HepG2 (cell line): ENCODE data around the gene ANKRD65. TPM values are rescaled to one million over a fixed set of nuclear protein-coding genes. Genes with fewer than 3 reads are reported as not detected.

Source experiments
- ELF3 ChIP-seq: IDR thresholded peaks from 2 replicates; pipeline ENCODE4 v1.6.1; 2016; ENCODE audit warnings: missing genetic modification reagents, missing compliant biosample characterization
- HBP1 ChIP-seq: IDR thresholded peaks from 2 replicates; pipeline ENCODE4 v1.6.1; 2016; ENCODE audit warnings: low read depth, control low read depth
- HMG20A ChIP-seq: IDR thresholded peaks from 2 replicates; pipeline ENCODE4 v1.6.1; 2016; ENCODE audit warnings: borderline replicate concordance
- HNF4A ChIP-seq: sonication (generic); formaldehyde crosslinking; IDR thresholded peaks from 2 replicates; pipeline ENCODE4 v1.4.0; 2020; ENCODE audit warnings: missing genetic modification reagents
- HOXA9 ChIP-seq: sonication (generic); formaldehyde crosslinking; IDR thresholded peaks from 2 replicates; pipeline ENCODE4 v1.8.1; 2022; ENCODE audit warnings: missing genetic modification reagents, mild to moderate bottlenecking, moderate library complexity, borderline replicate concordance
- KDM5B ChIP-seq: sonication (generic); formaldehyde crosslinking; IDR thresholded peaks from 2 replicates; pipeline ENCODE4 v1.4.0; 2020; ENCODE audit warnings: missing genetic modification reagents, mild to moderate bottlenecking, borderline replicate concordance
- KLF9 ChIP-seq: IDR thresholded peaks from 2 replicates; pipeline ENCODE4 v1.6.1; 2016; ENCODE audit warnings: low read depth
- MTF2 ChIP-seq: sonication (generic); formaldehyde crosslinking; IDR thresholded peaks from 2 replicates; pipeline ENCODE4 v1.5.0; 2020; ENCODE audit warnings: missing genetic modification reagents, borderline replicate concordance
- PHF20 ChIP-seq: sonication (generic); formaldehyde crosslinking; IDR thresholded peaks from 2 replicates; pipeline ENCODE4 v1.5.0; 2020; ENCODE audit warnings: mild to moderate bottlenecking, missing genetic modification reagents
- RXRA ChIP-seq: sonication (generic); formaldehyde crosslinking; IDR thresholded peaks from 2 replicates; pipeline ENCODE4 v1.5.1; 2020; ENCODE audit warnings: missing genetic modification reagents
- TGIF2 ChIP-seq: IDR thresholded peaks from 2 replicates; pipeline ENCODE4 v1.6.1; 2016; ENCODE audit warnings: control low read depth, missing compliant biosample characterization
- ZBTB43 ChIP-seq: sonication (generic); formaldehyde crosslinking; conservative IDR thresholded peaks from 2 replicates; pipeline ENCODE4 v1.4.0; 2020; ENCODE audit warnings: missing genetic modification reagents
- ZNF276 ChIP-seq: sonication (generic); formaldehyde crosslinking; IDR thresholded peaks from 2 replicates; pipeline ENCODE4 v1.4.0; 2020; ENCODE audit warnings: mild to moderate bottlenecking, low read depth, missing genetic modification reagents
- ZSCAN21 ChIP-seq: sonication (generic); formaldehyde crosslinking; IDR thresholded peaks from 2 replicates; pipeline ENCODE4 v1.8.0; 2022; ENCODE audit warnings: mild to moderate bottlenecking, missing genetic modification reagents, moderate library complexity, borderline replicate concordance
- polyA plus RNA-seq, 8 experiments: library from polyadenylated mRNA; depleted of rRNA in 3 of 8; stranded (reverse) in 7 of 8; unstranded in 1 of 8; fragments of >200 nt; fragmentation: Illumina TruSeq in 4 of 8; extraction: Trizol in 4 of 8; gene quantifications; 2 replicates each; pipeline versions ENCODE4 v1.2.1 to v1.2.3, GENCODE V29; 2011 to 2016; ENCODE audit warnings: low read depth in 4 of 8, missing spikeins in 1 of 8, mixed read lengths in 1 of 8; ENCODE audit not compliant: insufficient read depth in 1 of 8
- total RNA-seq, 5 experiments: library from RNA; depleted of rRNA; stranded (reverse); fragments of >200 nt; fragmentation: Illumina TruSeq; extraction: Trizol; gene quantifications; 2 replicates each; pipeline ENCODE4 v1.2.3, GENCODE V29; 2016; ENCODE audit warnings: low read depth in 1 of 5
- TF ChIP-seq, protein P1 (sequence below): sonication (generic); formaldehyde crosslinking; IDR thresholded peaks from 2 replicates; pipeline ENCODE4 v1.4.0; 2020; ENCODE audit warnings: missing genetic modification reagents
- TF ChIP-seq, protein P2 (sequence below): sonication (generic); formaldehyde crosslinking; IDR thresholded peaks from 2 replicates; pipeline ENCODE4 v1.5.0; 2020; ENCODE audit warnings: mild to moderate bottlenecking, missing genetic modification reagents
- TF ChIP-seq, protein P3 (sequence below): sonication (generic); formaldehyde crosslinking; conservative IDR thresholded peaks from 2 replicates; pipeline ENCODE4 v1.8.1; 2023; ENCODE audit warnings: missing genetic modification reagents

ANKRD65 gene
- total and polyA plus RNA-seq, 2 of the 13 experiments (the other 11 are each of a cell fraction or from before 2014, with no cell fraction given), result 12.1 to 30.1 TPM

GRCh38 chr1:1425753-1426495 is 4.8 kb upstream of the ANKRD65 start (continued):
- TF ChIP-seq HBP1 (CRISPR knock-in tag), result peak; percentile 22; the same call in 1 of the 2 replicates
- TF ChIP-seq HMG20A (CRISPR knock-in tag), result no peak
- TF ChIP-seq MTF2 (CRISPR knock-in tag), result 0 out of 2 replicates have a peak, but pooled peaks have one; percentile 45
- no peak for TF ChIP-seq KLF9 (CRISPR knock-in tag)
- TF ChIP-seq, protein P1, sequence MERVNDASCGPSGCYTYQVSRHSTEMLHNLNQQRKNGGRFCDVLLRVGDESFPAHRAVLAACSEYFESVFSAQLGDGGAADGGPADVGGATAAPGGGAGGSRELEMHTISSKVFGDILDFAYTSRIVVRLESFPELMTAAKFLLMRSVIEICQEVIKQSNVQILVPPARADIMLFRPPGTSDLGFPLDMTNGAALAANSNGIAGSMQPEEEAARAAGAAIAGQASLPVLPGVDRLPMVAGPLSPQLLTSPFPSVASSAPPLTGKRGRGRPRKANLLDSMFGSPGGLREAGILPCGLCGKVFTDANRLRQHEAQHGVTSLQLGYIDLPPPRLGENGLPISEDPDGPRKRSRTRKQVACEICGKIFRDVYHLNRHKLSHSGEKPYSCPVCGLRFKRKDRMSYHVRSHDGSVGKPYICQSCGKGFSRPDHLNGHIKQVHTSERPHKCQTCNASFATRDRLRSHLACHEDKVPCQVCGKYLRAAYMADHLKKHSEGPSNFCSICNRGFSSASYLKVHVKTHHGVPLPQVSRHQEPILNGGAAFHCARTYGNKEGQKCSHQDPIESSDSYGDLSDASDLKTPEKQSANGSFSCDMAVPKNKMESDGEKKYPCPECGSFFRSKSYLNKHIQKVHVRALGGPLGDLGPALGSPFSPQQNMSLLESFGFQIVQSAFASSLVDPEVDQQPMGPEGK (CRISPR knock-in tag), result peak; percentile 84
- peak; percentile 96 for TF ChIP-seq ZSCAN21 (CRISPR knock-in tag)
- no peak for TF ChIP-seq ELF3 (CRISPR knock-in tag)
- TF ChIP-seq, protein P2, sequence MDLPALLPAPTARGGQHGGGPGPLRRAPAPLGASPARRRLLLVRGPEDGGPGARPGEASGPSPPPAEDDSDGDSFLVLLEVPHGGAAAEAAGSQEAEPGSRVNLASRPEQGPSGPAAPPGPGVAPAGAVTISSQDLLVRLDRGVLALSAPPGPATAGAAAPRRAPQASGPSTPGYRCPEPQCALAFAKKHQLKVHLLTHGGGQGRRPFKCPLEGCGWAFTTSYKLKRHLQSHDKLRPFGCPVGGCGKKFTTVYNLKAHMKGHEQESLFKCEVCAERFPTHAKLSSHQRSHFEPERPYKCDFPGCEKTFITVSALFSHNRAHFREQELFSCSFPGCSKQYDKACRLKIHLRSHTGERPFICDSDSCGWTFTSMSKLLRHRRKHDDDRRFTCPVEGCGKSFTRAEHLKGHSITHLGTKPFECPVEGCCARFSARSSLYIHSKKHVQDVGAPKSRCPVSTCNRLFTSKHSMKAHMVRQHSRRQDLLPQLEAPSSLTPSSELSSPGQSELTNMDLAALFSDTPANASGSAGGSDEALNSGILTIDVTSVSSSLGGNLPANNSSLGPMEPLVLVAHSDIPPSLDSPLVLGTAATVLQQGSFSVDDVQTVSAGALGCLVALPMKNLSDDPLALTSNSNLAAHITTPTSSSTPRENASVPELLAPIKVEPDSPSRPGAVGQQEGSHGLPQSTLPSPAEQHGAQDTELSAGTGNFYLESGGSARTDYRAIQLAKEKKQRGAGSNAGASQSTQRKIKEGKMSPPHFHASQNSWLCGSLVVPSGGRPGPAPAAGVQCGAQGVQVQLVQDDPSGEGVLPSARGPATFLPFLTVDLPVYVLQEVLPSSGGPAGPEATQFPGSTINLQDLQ (CRISPR knock-in tag), result peak; percentile 65; the same call in 1 of the 2 replicates
- TF ChIP-seq PHF20 (CRISPR knock-in tag), result peak; percentile 47; the same call in 1 of the 2 replicates
- TF ChIP-seq ZNF276 (CRISPR knock-in tag), result no peak
- TF ChIP-seq KDM5B (CRISPR knock-in tag), result peak; percentile 31; the same call in 1 of the 2 replicates
- TF ChIP-seq, protein P3, sequence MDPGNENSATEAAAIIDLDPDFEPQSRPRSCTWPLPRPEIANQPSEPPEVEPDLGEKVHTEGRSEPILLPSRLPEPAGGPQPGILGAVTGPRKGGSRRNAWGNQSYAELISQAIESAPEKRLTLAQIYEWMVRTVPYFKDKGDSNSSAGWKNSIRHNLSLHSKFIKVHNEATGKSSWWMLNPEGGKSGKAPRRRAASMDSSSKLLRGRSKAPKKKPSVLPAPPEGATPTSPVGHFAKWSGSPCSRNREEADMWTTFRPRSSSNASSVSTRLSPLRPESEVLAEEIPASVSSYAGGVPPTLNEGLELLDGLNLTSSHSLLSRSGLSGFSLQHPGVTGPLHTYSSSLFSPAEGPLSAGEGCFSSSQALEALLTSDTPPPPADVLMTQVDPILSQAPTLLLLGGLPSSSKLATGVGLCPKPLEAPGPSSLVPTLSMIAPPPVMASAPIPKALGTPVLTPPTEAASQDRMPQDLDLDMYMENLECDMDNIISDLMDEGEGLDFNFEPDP (CRISPR knock-in tag), result no peak
- TF ChIP-seq HNF4A, result peak; percentile 50; the same call in 1 of the 2 replicates
- peak; percentile 69; the same call in 1 of the 2 replicates for TF ChIP-seq TGIF2
- no peak for TF ChIP-seq HOXA9 (CRISPR knock-in tag)
- TF ChIP-seq ZBTB43 (CRISPR knock-in tag), result no peak
- TF ChIP-seq RXRA, result peak; percentile 65
